ENCODE data around the gene TRPV4.

GRCh38 chr12:109815757-109816617 lies 17.2 kb downstream of the TRPV4 start:
- TF ChIP-seq HOXA7 (CRISPR knock-in tag; IDR thresholded peaks at IDR 0.05; ENCODE audit: borderline replicate concordance) (no peak), CTCF (tag by site-specific recombination; IDR thresholded peaks at IDR 0.05) (no peak), SCRT2 (tag by site-specific recombination; IDR thresholded peaks at IDR 0.05) (no peak), ZNF10 (tag by site-specific recombination; IDR thresholded peaks at IDR 0.05) (no peak), ZNF404 (tag by site-specific recombination; IDR thresholded peaks at IDR 0.05) (no peak), ZNF639 (tag by site-specific recombination; IDR thresholded peaks at IDR 0.05) (no peak), REST (tag by site-specific recombination; IDR thresholded peaks at IDR 0.05) (no peak), ZNF626 (tag by site-specific recombination; IDR thresholded peaks at IDR 0.05) (no peak), ZNF221 (tag by site-specific recombination; IDR thresholded peaks at IDR 0.05; ENCODE audit: borderline replicate concordance) (no peak), ZNF184 (tag by site-specific recombination; IDR thresholded peaks at IDR 0.05) (no peak)
